A549 (cell line): Measurements from ENCODE around the gene RAB30. TPM values are rescaled to one million over a fixed set of nuclear protein-coding genes. Genes with fewer than 3 reads are reported as not detected.

Experiments used
- ATAC-seq, 2 experiments: fragments of 200-7000 bp in 1 of 2; fragments of >200 bp in 1 of 2; cut with Nextera tagmentation in 1 of 2; cut with Tn5 transposase in 1 of 2; 3 replicates each; pipeline versions ENCODE4 v1.8.0 to v1.9.1; 2018 to 2020; ENCODE audit warnings: mild to moderate bottlenecking in 1 of 2, moderate library complexity in 1 of 2
- CTCF ChIA-PET: fragments of 300-600 bp; sonication (Branson Sonifier 250); formaldehyde crosslinking; extraction: SDS; loops from one replicate; lab custom pipeline; 2021; ENCODE audit warnings: antibody characterized with exemption, inconsistent platforms; lab: Yijun Ruan, JAX
- POLR2A ChIA-PET: fragments of 350-600 bp; formaldehyde crosslinking; extraction: SDS; loops from one replicate; lab custom pipeline; 2021; ENCODE audit warnings: antibody characterized with exemption, inconsistent platforms; lab: Yijun Ruan, JAX
- DNase-seq, 2 experiments: peaks; one replicate each; pipeline versions ENCODE4 v3.0.0 to v3.0.0-alpha.2; 2011 to 2016; ENCODE audit warnings: low read depth in 1 of 2, low spot score in 1 of 2
- FAIRE-seq: peaks from 2 replicates; lab custom pipeline; 2011; peaks lifted over from hg19 to GRCh38; lab: Jason Lieb, UNC
- H3K27ac ChIP-seq, 2 experiments: fragments of >200 bp; sonication (Bioruptor Twin); formaldehyde crosslinking; 3 replicates each; pipeline ENCODE4 v1.5.1; 2016 to 2017
- H3K4me1 ChIP-seq: fragments of >200 bp; sonication (Bioruptor Twin); formaldehyde crosslinking; 3 replicates; pipeline ENCODE4 v1.6.1; 2016
- H3K4me2 ChIP-seq: fragments of >200 bp; sonication (Bioruptor Twin); formaldehyde crosslinking; 3 replicates; pipeline ENCODE4 v1.6.1; 2016
- H3K4me3 ChIP-seq: fragments of >200 bp; sonication (Bioruptor Twin); formaldehyde crosslinking; 3 replicates; pipeline ENCODE4 v1.5.1; 2016
- H3K9me3 ChIP-seq: fragments of >200 bp; sonication (Bioruptor Twin); formaldehyde crosslinking; 3 replicates; pipeline ENCODE4 v1.6.1; 2016
- CBX2 ChIP-seq: fragments of 200-600 bp; sonication (generic); IDR thresholded peaks from 2 replicates; pipeline ENCODE4 v1.6.1; 2016; ENCODE audit warnings: low read depth, mild to moderate bottlenecking, borderline replicate concordance
- E2F6 ChIP-seq: IDR thresholded peaks from 2 replicates; pipeline ENCODE4 v1.6.1; 2012; ENCODE audit warnings: low read depth, borderline replicate concordance
- EHMT2 ChIP-seq: fragments of 200-600 bp; sonication (generic); IDR thresholded peaks from 2 replicates; pipeline ENCODE4 v1.6.1; 2016; ENCODE audit warnings: antibody characterized with exemption, low read depth, mild to moderate bottlenecking, moderate library complexity
- ELK1 ChIP-seq: fragments of 150-350 bp; IDR thresholded peaks from 2 replicates; pipeline ENCODE4 v1.6.1; 2014; ENCODE audit warnings: low read depth, mild to moderate bottlenecking, low read length
- EP300 ChIP-seq, 2 experiments: fragments of >200 bp; sonication (Bioruptor Twin); formaldehyde crosslinking; IDR thresholded peaks; 2 replicates in 1 of 2; 3 replicates in 1 of 2; pipeline ENCODE4 v1.6.1; 2016 to 2017
- ESRRA ChIP-seq: fragments of 150-350 bp; IDR thresholded peaks from 2 replicates; pipeline ENCODE4 v1.6.1; 2014; ENCODE audit warnings: mild to moderate bottlenecking, low read length, borderline replicate concordance
- FOXS1 ChIP-seq: fragments of 250-450 bp; sonication (Bioruptor Pico); IDR thresholded peaks from 2 replicates; pipeline ENCODE4 v1.5.0; 2020; ENCODE audit warnings: mild to moderate bottlenecking, moderate library complexity
- HDAC2 ChIP-seq: fragments of 200-600 bp; sonication (generic); IDR thresholded peaks from 2 replicates; pipeline ENCODE4 v1.6.1; 2016
- HES2 ChIP-seq: fragments of >200 bp; sonication (Bioruptor Twin); formaldehyde crosslinking; IDR thresholded peaks from 2 replicates; pipeline ENCODE4 v1.6.1; 2016
- HOXA7 ChIP-seq: fragments of 250-450 bp; sonication (Bioruptor Pico); IDR thresholded peaks from 2 replicates; pipeline ENCODE4 v1.5.0; 2020; ENCODE audit warnings: mild to moderate bottlenecking, moderate library complexity
- HOXB13 ChIP-seq: fragments of 250-450 bp; sonication (Bioruptor Pico); IDR thresholded peaks from 2 replicates; pipeline ENCODE4 v1.5.0; 2020; ENCODE audit warnings: low read depth, mild to moderate bottlenecking, moderate library complexity
- JUN ChIP-seq, 2 experiments: fragments of >200 bp; sonication (Bioruptor Twin); formaldehyde crosslinking; IDR thresholded peaks; 2 replicates in 1 of 2; 3 replicates in 1 of 2; pipeline ENCODE4 v1.6.1; 2016 to 2017
- JUNB ChIP-seq: fragments of >200 bp; sonication (Bioruptor Twin); formaldehyde crosslinking; IDR thresholded peaks from 2 replicates; pipeline ENCODE4 v1.6.1; 2016
- MAX ChIP-seq: IDR thresholded peaks from 2 replicates; pipeline ENCODE4 v1.6.1; 2012
- NFE2L2 ChIP-seq: fragments of 150-350 bp; conservative IDR thresholded peaks from 2 replicates; pipeline ENCODE4 v1.6.1; 2014; ENCODE audit warnings: low read length
- POLR2A ChIP-seq: IDR thresholded peaks from 2 replicates; pipeline ENCODE4 v1.6.1; 2012; ENCODE audit warnings: mild to moderate bottlenecking, low read length
- POLR2AphosphoS2 ChIP-seq: conservative IDR thresholded peaks from 2 replicates; pipeline ENCODE4 v1.6.1; 2012; ENCODE audit warnings: low read length, improper control_type of control experiment, inconsistent platforms
- REST ChIP-seq: fragments of 200-600 bp; sonication (generic); IDR thresholded peaks from 2 replicates; pipeline ENCODE4 v1.6.1; 2016; ENCODE audit warnings: antibody characterized with exemption, mild to moderate bottlenecking, moderate library complexity
- TFCP2L1 ChIP-seq: fragments of 250-450 bp; sonication (Bioruptor Pico); IDR thresholded peaks from 2 replicates; pipeline ENCODE4 v1.5.0; 2021; ENCODE audit warnings: mild to moderate bottlenecking
- ZC3H11A ChIP-seq: fragments of 450-650 bp; IDR thresholded peaks from 2 replicates; pipeline ENCODE4 v1.6.1; 2014; ENCODE audit warnings: antibody characterized with exemption, mild to moderate bottlenecking
- ZFP36 ChIP-seq: fragments of 450-650 bp; IDR thresholded peaks from 2 replicates; pipeline ENCODE4 v1.6.1; 2014; ENCODE audit warnings: borderline replicate concordance; ENCODE audit not compliant: partially characterized antibody
- ZSCAN20 ChIP-seq: fragments of 250-450 bp; sonication (Bioruptor Pico); IDR thresholded peaks from 2 replicates; pipeline ENCODE4 v1.8.0; 2022; ENCODE audit warnings: mild to moderate bottlenecking, moderate library complexity
- WGBS: methylation state at CpG from one replicate; pipeline ENCODE4 v1.1.6; 2017; ENCODE audit errors: missing lambda C conversion rate; 5-methylcytosine and 5-hydroxymethylcytosine counted together
- polyA plus RNA-seq, 4 experiments: library from polyadenylated mRNA; depleted of rRNA in 3 of 4; stranded (reverse); fragments of >200 nt; fragmentation: RNase III in 1 of 4; extraction: RNeasy Plus Mini Kit Qiagen cat#74134 plus additional on column Dnase treatment in 1 of 4; gene quantifications; 2 replicates in 3 of 4; 3 replicates in 1 of 4; pipeline ENCODE4 v1.2.3, GENCODE V29; 2011 to 2017

RAB30 gene
- polyA plus RNA-seq, 2 of the 4 experiments (the other 2 are of a cell fraction) = 4.2 to 6.2 TPM

- DNase-seq = peak in 1 of 2 experiments; percentile 39
- ATAC-seq = peak; percentile 13 to 44
- CTCF ChIA-PET = interaction anchor here (0.7 to 1.8 kb wide), 6 partner anchors 9 to 295 kb away, joined by 3 to 6 read pairs (median 4); partner anchors contain the start of gene DDIAS
Measured at GRCh38 chr11:83070731-83071566, 748 bp downstream of the RAB30 start.

GRCh38 chr11:83070044-83070701, 1.5 kb downstream of the RAB30 start:
- DNase-seq = peak in 1 of 2 experiments; percentile 45
- CTCF ChIA-PET = interaction anchor here (0.6 to 1.4 kb wide), 3 partner anchors 13 to 1376 kb away, joined by 3 to 4 read pairs (median 4); no protein-coding TSS in a partner anchor
- H3K27ac ChIP-seq = peak overlapping the region; percentile 79 to 87; a peak in 5 of 6 replicates
- no peaks in the 10 kb centered on the region for H3K9me3 ChIP-seq
- H3K4me2 ChIP-seq = peak overlapping the region; percentile 85
- peaks cover 25% of the 10 kb centered on the region for H3K4me1 ChIP-seq
- peak overlapping the region; percentile 84 for H3K4me3 ChIP-seq
- 14% methylated on average over 3 of the region's 3 CpGs for WGBS
- POLR2A ChIA-PET = interaction anchor here (0.6 to 3.1 kb wide), 2 partner anchors 86 to 114 kb away, joined by 3 to 32 read pairs; partner anchors contain the start of gene PCF11
- ATAC-seq = peak; percentile 8 to 14; a peak in 3 of 6 replicates
- no peak for TF ChIP-seq ESRRA
- TF ChIP-seq HES2 = no peak
- TF ChIP-seq NFE2L2 = no peak
- TF ChIP-seq E2F6 = no peak
- no peak for TF ChIP-seq POLR2A
- TF ChIP-seq TFCP2L1 = no peak
- TF ChIP-seq POLR2AphosphoS2 = no peak
- no peak for TF ChIP-seq ELK1
- TF ChIP-seq HDAC2 = no peak
- TF ChIP-seq CBX2 = no peak
- TF ChIP-seq ZC3H11A = no peak
- TF ChIP-seq ZFP36 = no peak
- TF ChIP-seq HOXA7 (CRISPR knock-in tag) = no peak
- no peak for TF ChIP-seq EHMT2
- no peak for TF ChIP-seq FOXS1 (CRISPR knock-in tag)
- TF ChIP-seq HOXB13 (CRISPR knock-in tag) = no peak
- TF ChIP-seq JUN (IDR thresholded peaks at IDR 0.05) = no peak
- TF ChIP-seq REST = no peak
- TF ChIP-seq EP300 (IDR thresholded peaks at IDR 0.05) = no peak
- TF ChIP-seq, all 56 proteins: peak for 0
- FAIRE-seq = no peak

More at GRCh38 chr11:83070731-83071566, 748 bp downstream of the RAB30 start:
- Histone ChIP-seq H3K4me2 (peak overlapping the region; percentile 85), H3K4me3 (peak overlapping the region; percentile 84), H3K4me1 (peaks cover 25% of the 10 kb centered on the region), H3K9me3 (no peaks in the 10 kb centered on the region)
- FAIRE-seq = no peak
- WGBS = 6% methylated on average over 22 of the region's 22 CpGs
- POLR2A ChIA-PET = interaction anchor here (0.6 to 3.1 kb wide), 6 partner anchors 19 to 170 kb away, joined by 3 to 32 read pairs (median 4); partner anchors contain the start of genes DDIAS and PCF11
- no peak for TF ChIP-seq ZSCAN20 (CRISPR knock-in tag)
- no peak for TF ChIP-seq JUNB
- no peak for TF ChIP-seq ELK1
- peak; percentile 8; the same call in 1 of the 2 replicates for TF ChIP-seq MAX
- TF ChIP-seq, all 56 proteins: peak for 1
- H3K27ac ChIP-seq = peak overlapping the region; percentile 79 to 87
